Measurements from ENCODE around the gene SLAIN1. TPM values are rescaled to one million over a fixed set of nuclear protein-coding genes. Genes with fewer than 3 reads are reported as not detected.
A peak's percentile ranks its signal among the peaks of the same experiment; 100 is the strongest.

The SLAIN1 gene
- total RNA-seq, 1 experiment from 2014 or later, result 15.0 TPM

DNA sequence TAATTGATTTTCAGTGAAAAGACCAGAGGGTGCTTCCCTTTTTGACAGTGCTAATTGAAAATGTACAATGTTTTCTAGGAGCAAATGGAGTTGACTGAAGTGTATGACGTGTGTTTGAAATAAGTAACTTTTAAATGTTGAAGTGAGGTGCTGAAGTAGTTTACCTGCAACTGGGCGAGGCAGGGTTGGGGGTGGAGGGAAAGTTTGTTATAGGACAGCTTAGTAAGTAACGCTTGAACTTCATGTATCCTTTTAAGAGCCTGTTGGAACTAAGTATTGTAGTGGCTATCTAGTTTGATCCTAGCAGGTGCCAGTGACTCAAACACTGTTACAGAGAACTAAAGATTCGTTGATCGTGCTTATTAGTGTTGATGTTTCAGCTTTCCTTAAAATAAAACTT is 5.9 kb downstream of the SLAIN1 start:
- DNase-seq (ENCODE audit: extremely low read depth, low read depth), result no peak

DNA sequence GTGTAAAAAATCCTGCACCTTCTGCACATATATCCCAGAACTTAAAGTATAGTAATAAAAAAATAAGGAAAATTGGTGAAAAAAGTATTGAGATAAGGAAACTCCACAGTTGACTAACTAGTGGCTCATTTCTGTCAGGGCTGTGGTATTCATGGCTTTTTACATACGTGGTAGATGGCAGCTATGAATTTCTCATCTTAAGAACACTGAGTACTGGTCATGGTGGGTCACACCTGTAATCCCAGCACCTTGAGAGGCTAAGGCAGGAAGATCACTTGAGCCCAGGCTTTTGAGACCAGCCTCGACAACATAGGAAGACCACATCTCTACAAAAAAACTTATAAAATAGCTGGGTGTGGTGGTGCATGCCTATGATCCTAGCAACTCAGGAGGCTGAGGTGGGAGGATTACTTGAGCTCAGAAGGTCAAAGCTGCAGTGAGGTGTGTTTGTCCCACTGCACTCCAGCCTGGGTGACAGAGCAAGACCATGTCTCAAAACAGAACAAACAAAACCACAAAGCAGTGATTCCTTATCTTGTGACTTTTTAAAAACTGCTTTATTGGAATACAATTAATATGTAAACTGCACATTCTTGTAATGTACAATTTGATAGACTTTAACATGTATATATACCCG is 16.8 kb downstream of the SLAIN1 start:
- DNase-seq (ENCODE audit: extremely low read depth, low read depth), result no peak

- no peak for DNase-seq (ENCODE audit: extremely low read depth, low read depth)
Measured at GRCh38 chr13:77715233-77715891, 17.9 kb downstream of the SLAIN1 start.

DNA sequence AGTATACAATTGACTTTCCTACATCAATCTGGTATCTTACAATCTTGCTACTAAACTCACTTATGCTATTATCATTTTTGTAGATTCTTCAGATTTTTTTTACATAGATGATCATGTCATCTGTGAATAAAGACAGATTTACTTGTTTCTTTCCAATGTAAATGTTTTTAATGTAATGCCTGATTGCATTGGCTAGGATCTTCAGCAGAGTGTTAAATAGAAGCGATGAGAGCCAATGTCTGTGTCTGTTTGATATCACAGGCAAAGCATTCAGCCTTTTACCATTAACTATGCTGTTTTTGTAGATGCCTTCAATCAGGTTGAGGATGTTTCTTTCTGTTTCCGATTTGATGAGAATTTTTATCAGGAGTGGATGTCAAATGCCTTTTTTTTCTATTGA is 19.2 kb downstream of the SLAIN1 start:
- DNase-seq (ENCODE audit: extremely low read depth, low read depth), result no peak

- DNase-seq (ENCODE audit: extremely low read depth, low read depth), result no peak
Measured at GRCh38 chr13:77717508-77717907, 20.0 kb downstream of the SLAIN1 start.

- no peak for DNase-seq (ENCODE audit: extremely low read depth, low read depth)
Measured at GRCh38 chr13:77719128-77719527, 21.6 kb downstream of the SLAIN1 start.

GRCh38 chr13:77720988-77721387 is 23.5 kb downstream of the SLAIN1 start:
- DNase-seq (ENCODE audit: extremely low read depth, low read depth), result no peak

DNA sequence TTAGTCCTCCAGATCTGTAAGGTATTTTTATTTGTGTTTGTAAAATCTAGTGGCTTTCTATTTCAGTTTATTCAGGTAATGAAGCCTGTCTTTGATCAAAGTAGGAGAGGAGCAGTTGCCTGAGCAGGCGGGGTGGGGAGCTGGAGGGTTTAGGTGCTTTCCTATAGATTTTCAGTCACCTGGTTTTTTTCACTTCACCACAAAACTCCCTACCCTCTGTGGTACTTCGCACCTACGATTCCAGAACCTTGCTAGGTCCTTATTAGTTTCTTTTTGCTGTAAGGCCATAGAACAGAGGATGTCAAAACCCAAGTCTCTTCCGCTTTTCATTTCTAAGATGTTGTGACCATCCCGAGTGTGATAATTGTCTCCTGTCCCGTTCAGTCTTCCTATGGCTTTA is 26.6 kb downstream of the SLAIN1 start:
- no peak for DNase-seq (ENCODE audit: extremely low read depth, low read depth)

GRCh38 chr13:77725071-77725470 is 27.6 kb downstream of the SLAIN1 start:
- no peak for DNase-seq (ENCODE audit: extremely low read depth, low read depth)

GRCh38 chr13:77728265-77729125 is 31.0 kb downstream of the SLAIN1 start:
- DNase-seq (ENCODE audit: extremely low read depth, low read depth), result peak; percentile 33

GRCh38 chr13:77729502-77730221 is 32.2 kb downstream of the SLAIN1 start:
- no peak for DNase-seq (ENCODE audit: extremely low read depth, low read depth)

- no peak for DNase-seq (ENCODE audit: extremely low read depth, low read depth)
Measured at GRCh38 chr13:77730572-77730971, 33.1 kb downstream of the SLAIN1 start.

- DNase-seq (ENCODE audit: extremely low read depth, low read depth), result no peak
Measured at GRCh38 chr13:77732287-77732686, 34.8 kb downstream of the SLAIN1 start.

- DNase-seq (ENCODE audit: extremely low read depth, low read depth), result no peak
Measured at GRCh38 chr13:77733674-77734073, 36.2 kb downstream of the SLAIN1 start.

DNA sequence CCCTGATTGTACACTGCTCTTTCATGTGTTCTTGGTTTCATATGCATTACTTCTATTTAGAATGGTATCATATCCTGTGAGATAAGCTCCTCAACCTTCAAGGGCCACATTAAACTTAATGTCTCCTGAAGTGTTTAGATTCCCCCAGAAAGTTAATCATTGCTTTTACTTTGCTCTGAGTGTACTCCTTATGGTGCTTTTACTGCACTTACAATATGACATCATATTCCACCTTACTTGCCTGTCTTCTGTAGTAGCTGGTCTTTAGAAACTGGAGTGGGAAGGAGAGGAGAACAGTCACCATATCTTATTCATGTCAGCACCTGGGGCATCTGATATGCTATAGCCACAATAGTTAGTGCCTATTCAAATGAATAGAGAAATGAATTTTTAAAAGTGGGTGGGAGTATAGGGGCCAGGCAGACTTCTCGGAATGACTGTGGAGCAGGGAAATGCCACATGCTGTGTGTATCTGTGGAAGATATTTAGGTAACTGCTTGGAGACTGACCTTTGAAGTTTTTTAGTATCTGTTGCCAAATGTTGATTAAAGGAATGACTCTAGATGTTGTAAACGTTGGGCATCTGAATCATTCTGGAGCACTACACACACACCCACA is 40.2 kb downstream of the SLAIN1 start:
- DNase-seq (ENCODE audit: extremely low read depth, low read depth), result no peak

GRCh38 chr13:77740097-77740735 is 42.7 kb downstream of the SLAIN1 start:
- no peak for DNase-seq (ENCODE audit: extremely low read depth, low read depth)

GRCh38 chr13:77740931-77741596 is 43.6 kb downstream of the SLAIN1 start:
- DNase-seq (ENCODE audit: extremely low read depth, low read depth), result no peak

GRCh38 chr13:77741597-77741972 is 44.1 kb downstream of the SLAIN1 start:
- DNase-seq (ENCODE audit: extremely low read depth, low read depth), result no peak

DNA sequence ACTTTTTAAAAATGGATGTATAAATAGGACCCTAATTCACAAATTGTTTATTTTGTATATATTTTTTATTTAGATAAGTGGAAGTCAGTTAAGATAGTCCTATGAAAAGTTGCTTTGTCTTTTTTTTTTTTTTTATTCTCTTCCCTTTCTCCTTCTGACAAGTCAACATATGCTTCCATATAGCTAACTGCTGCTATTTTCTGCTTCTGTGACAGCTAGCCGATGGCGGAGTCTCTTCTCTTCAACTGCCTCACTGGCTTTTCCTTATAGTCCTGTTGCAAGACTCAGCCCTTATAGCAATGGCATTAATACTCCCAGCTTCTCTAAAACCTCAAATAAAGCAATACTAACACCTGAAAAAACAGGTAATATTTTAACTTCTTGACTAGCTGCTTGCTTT is 45.3 kb downstream of the SLAIN1 start:
- no peak for DNase-seq (ENCODE audit: extremely low read depth, low read depth)

- no peak for DNase-seq (ENCODE audit: extremely low read depth, low read depth)
Measured at GRCh38 chr13:77745784-77746183, 48.3 kb downstream of the SLAIN1 start.
